Stimulated activated CD8-positive, alpha-beta memory T cell treated with anti-CD3 and anti-CD28 coated beads, Interleukin-7, amount 100 ng/mL, for 4 hours (primary cell): ENCODE data around the gene GOLGA2.

Experiments used
- DNase-seq, 2 donors: peaks; one replicate each; pipeline ENCODE4 v3.0.0-alpha.2; 2020; ENCODE audit warnings: low read depth in 2 of 2

The GOLGA2 gene

GRCh38 chr9:128213746-128214497 is 61.9 kb downstream of the GOLGA2 start:
- no peak for DNase-seq

DNA sequence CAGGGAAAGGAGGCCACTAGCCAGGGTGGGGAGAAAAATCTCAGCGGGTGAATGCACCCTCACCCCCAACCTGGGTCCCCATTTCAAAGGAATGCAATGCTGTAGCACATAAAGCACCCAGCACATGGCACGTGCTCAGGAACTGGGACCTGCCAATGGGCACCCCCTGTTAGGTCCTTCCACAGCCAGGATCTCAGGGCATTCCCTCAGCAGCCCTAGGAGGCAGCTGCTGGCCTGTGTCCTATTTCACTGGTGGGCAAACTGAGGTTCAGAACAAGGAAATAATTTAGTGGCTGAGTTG is 63.9 kb downstream of the GOLGA2 start:
- DNase-seq: no peak

DNA sequence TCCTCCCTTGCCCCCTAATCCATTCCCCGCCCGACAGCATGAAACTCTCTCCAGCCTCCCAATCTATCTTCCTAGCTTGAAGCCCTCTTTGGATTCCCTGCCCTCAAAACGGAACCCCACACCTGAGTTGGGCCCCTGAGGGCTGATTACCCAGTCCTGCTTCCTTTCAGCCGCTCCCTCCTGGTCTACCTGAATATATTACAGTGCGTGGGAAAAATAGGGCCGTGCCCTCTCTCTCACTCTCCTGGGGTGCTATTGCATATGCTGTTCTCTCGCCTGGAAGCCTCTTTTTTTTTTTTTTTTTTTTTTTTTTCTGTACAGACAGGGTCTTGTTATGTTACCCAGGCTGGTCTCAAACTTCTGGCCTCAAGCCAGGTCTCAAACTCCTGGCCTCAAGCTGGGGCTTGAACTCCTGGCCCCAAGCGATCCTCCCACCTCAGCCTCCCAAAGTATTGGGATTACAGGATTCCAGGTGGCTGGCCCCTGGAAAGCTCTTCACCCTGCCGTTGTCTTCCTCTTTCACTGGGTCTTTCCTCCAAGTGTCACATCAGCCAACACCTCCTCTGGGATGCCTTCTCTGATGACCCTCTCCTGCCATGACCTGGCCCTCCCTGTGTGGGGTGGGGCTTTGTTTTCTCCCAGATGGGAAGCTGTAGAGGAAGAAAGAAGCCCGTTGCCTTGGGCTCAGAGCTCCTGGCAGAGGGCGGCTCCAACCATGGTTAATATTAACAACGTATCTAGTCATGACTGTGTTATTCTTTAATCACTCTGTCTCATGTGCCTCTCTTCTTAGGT is 64.4 kb downstream of the GOLGA2 start:
- DNase-seq: no peak

GRCh38 chr9:128208946-128209669 is 66.7 kb downstream of the GOLGA2 start:
- DNase-seq: no peak

- DNase-seq: no peak
These were observed 67.4 kb downstream of the GOLGA2 start for GRCh38 chr9:128208386-128208785.

- no peak for DNase-seq
These were observed 68.6 kb downstream of the GOLGA2 start for GRCh38 chr9:128206916-128207910.

DNA sequence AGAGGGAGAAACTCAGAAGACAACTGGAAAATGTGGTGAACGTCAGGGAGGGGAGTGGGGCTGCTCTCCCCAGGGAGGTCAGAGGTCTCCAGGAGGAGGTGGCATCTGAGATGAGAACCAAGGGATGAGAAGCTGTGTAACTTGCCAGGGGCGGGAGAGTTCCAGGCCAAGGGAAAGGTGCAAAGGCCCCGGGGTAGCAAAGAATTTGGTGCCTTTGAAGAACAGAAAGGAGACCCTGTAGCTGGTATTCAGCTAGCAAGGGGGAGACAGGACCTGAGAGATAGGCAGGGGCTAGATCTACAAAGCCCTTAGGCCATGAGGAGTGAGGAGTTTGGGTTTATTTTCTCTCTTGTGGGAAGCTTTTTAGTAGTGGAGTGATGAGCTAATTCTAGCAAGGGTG is 69.3 kb downstream of the GOLGA2 start:
- no peak for DNase-seq
